T-helper 22 cell (primary cell): ENCODE data around the gene ZNF263.

Source experiments
- DNase-seq: peaks from one replicate; pipeline ENCODE4 v3.0.0-alpha.2; 2020; ENCODE audit warnings: low read depth

The ZNF263 gene

DNA sequence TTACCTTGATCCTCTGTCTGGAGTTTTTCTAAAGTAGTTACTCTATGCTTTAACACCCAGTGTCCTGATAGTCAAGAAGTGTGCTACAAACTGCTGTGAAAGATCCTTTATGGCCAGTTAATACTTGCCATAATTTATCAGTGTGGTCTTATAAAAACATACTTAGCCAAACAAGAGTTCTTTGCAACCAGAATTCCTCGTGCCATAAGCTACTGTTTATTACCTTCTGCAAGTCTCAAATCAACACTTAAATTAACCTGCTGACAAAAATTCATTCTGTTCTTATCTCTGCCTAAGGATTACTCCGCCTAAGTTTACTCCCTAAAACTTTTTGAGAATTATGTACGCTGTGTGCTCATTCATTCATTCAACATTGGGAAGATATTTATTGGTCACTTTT is 44.8 kb downstream of the ZNF263 start:
- DNase-seq: no peak

DNA sequence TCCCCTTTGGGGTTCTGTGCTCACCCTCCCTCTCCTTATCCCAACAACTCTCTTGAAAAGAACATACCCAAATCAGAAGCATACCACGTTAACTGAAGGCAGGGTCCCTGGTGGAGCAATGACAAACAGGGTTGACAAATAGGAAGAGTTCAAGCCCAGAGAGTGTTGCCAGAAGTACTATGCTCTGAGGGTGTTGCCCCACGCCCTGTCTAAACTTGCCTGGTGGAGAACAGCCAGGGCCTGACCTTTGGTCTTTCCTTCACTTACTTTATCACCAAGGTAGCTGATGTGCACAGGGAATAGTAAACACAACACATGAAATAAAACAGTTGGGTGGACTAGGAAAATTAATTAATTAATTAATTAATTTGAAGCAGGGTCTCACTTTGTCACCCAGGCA is 45.4 kb downstream of the ZNF263 start:
- DNase-seq: no peak
